H1 (cell line): ENCODE results near the gene MYF5. TPM values are rescaled to one million over a fixed set of nuclear protein-coding genes. Genes with fewer than 3 reads are reported as not detected.

Experiments
- CTCF ChIA-PET: fragments of 300-600 bp; sonication (Branson Sonifier 250); formaldehyde crosslinking; loops from one replicate; lab custom pipeline; 2021; ENCODE audit not compliant: partially characterized antibody; lab: Charles Lee
- POLR2A ChIA-PET: fragments of 300-600 bp; sonication (Branson Sonifier 250); formaldehyde crosslinking; loops from one replicate; lab custom pipeline; 2021; ENCODE audit warnings: inconsistent platforms; ENCODE audit not compliant: partially characterized antibody; lab: Charles Lee
- DNase-seq, 2 experiments: peaks; one replicate each; pipeline versions ENCODE4 v3.0.0 to v3.0.0-alpha.2; 2010 to 2022; ENCODE audit warnings: low spot score in 2 of 2, low read depth in 1 of 2, mixed read lengths in 1 of 2
- FAIRE-seq: peaks from 2 replicates; lab custom pipeline; 2011; peaks lifted over from hg19 to GRCh38; lab: Jason Lieb, UNC
- H2AFZ ChIP-seq: 2 replicates; pipeline ENCODE4 v1.8.1; 2012; ENCODE audit warnings: low read length, inconsistent platforms
- H2AK5ac ChIP-seq: 2 replicates; pipeline ENCODE4 v1.6.1; 2013; ENCODE audit warnings: low read depth, low read length
- H2BK120ac ChIP-seq: replicated peaks from 2 replicates; pipeline ENCODE3; 2013; ENCODE audit warnings: low read depth, low read length, inconsistent platforms
- H2BK12ac ChIP-seq: 2 replicates; pipeline ENCODE4 v1.6.1; 2013; ENCODE audit warnings: low read depth, low read length
- H2BK15ac ChIP-seq: 2 replicates; pipeline ENCODE4 v1.6.1; 2013; ENCODE audit warnings: low read length
- H2BK20ac ChIP-seq: 2 replicates; pipeline ENCODE4 v1.6.1; 2013; ENCODE audit warnings: low read length
- H2BK5ac ChIP-seq: 2 replicates; pipeline ENCODE4 v1.6.1; 2013; ENCODE audit warnings: low read depth, low read length
- H3K14ac ChIP-seq: 2 replicates; pipeline ENCODE4 v1.6.1; 2013; ENCODE audit warnings: inconsistent platforms; ENCODE audit not compliant: insufficient read length
- H3K18ac ChIP-seq: 2 replicates; pipeline ENCODE4 v1.6.1; 2013; ENCODE audit warnings: low read length; ENCODE audit errors: extremely low read depth
- H3K23ac ChIP-seq: 2 replicates; pipeline ENCODE4 v1.6.1; 2013; ENCODE audit warnings: inconsistent platforms; ENCODE audit not compliant: insufficient read length
- H3K23me2 ChIP-seq: 2 replicates; pipeline ENCODE4 v1.6.1; 2013; ENCODE audit warnings: low read depth, low read length
- H3K27ac ChIP-seq: 2 replicates; pipeline ENCODE4 v1.6.1; 2011; ENCODE audit warnings: low read depth, low read length, inconsistent platforms
- H3K27me3 ChIP-seq, 4 experiments: replicated peaks in 1 of 4; 1 replicate in 1 of 4; 2 replicates in 3 of 4; pipeline versions ENCODE4 v1.6.1 to v1.8.1; 2011 to 2013; ENCODE audit warnings: low read length in 3 of 4, mild to moderate bottlenecking in 3 of 4, inconsistent platforms in 2 of 4, mixed read lengths in 2 of 4, moderate library complexity in 1 of 4; ENCODE audit not compliant: control insufficient read depth in 3 of 4, insufficient read depth in 3 of 4; ENCODE audit errors: extremely low read depth in 1 of 4
- H3K36me3 ChIP-seq, 4 experiments: 2 replicates each; pipeline versions ENCODE4 v1.6.1 to v1.8.1; 2011 to 2013; ENCODE audit warnings: mild to moderate bottlenecking in 4 of 4, low read length in 3 of 4, moderate library complexity in 2 of 4, control low read depth in 1 of 4, inconsistent platforms in 1 of 4; ENCODE audit not compliant: insufficient read depth in 4 of 4, control insufficient read depth in 2 of 4
- H3K4ac ChIP-seq: replicated peaks from 2 replicates; pipeline ENCODE3; 2013; ENCODE audit warnings: low read length, low read depth, mixed read lengths, inconsistent platforms; ENCODE audit not compliant: insufficient read length
- H3K4me1 ChIP-seq, 4 experiments: replicated peaks in 1 of 4; 1 replicate in 1 of 4; 2 replicates in 3 of 4; pipeline versions ENCODE4 v1.6.1 to v1.8.1; 2011 to 2013; ENCODE audit warnings: low read length in 3 of 4, inconsistent platforms in 2 of 4, mixed read lengths in 1 of 4; ENCODE audit not compliant: insufficient read depth in 4 of 4, control insufficient read depth in 3 of 4
- H3K4me2 ChIP-seq, 2 experiments: 2 replicates each; pipeline versions ENCODE4 v1.6.1 to v1.8.1; 2011 to 2013; ENCODE audit warnings: low read depth in 2 of 2, low read length in 2 of 2, control low read depth in 1 of 2, inconsistent platforms in 1 of 2, mild to moderate bottlenecking in 1 of 2; ENCODE audit not compliant: insufficient read depth in 1 of 2
- H3K4me3 ChIP-seq, 4 experiments: fragments of 200-600, 300-600 bp in 1 of 4; sonication (generic), shearing (Covaris generic), sonication (Bioruptor Twin) in 1 of 4; 2 replicates each; pipeline versions ENCODE4 v1.5.1 to v1.8.1; 2011 to 2016; ENCODE audit warnings: low read length in 4 of 4, low read depth in 3 of 4, control low read depth in 2 of 4, inconsistent platforms in 2 of 4, mild to moderate bottlenecking in 2 of 4, mixed read lengths in 1 of 4, moderate library complexity in 1 of 4; ENCODE audit not compliant: insufficient read depth in 2 of 4; ENCODE audit errors: extremely low read depth in 1 of 4
- H3K56ac ChIP-seq: replicated peaks from 2 replicates; pipeline ENCODE3; 2013; ENCODE audit warnings: low read depth, mild to moderate bottlenecking, mixed read lengths, low read length, inconsistent platforms; ENCODE audit not compliant: insufficient read length
- H3K79me1 ChIP-seq: 2 replicates; pipeline ENCODE4 v1.6.1; 2013; ENCODE audit warnings: low read depth, low read length, control low read depth
- H3K79me2 ChIP-seq, 2 experiments: 2 replicates each; pipeline versions ENCODE4 v1.6.1 to v1.8.1; 2012 to 2013; ENCODE audit warnings: low read length in 2 of 2, mild to moderate bottlenecking in 2 of 2, inconsistent platforms in 1 of 2; ENCODE audit not compliant: insufficient read depth in 2 of 2, control insufficient read depth in 1 of 2
- H3K9ac ChIP-seq, 4 experiments: replicated peaks in 1 of 4; 1 replicate in 1 of 4; 2 replicates in 3 of 4; pipeline versions ENCODE4 v1.6.1 to v1.8.1; 2011 to 2013; ENCODE audit warnings: low read depth in 3 of 4, low read length in 3 of 4, control low read depth in 2 of 4, mild to moderate bottlenecking in 2 of 4, moderate library complexity in 2 of 4, inconsistent platforms in 1 of 4; ENCODE audit errors: extremely low read depth in 1 of 4
- H3K9me3 ChIP-seq, 2 experiments: 2 replicates each; pipeline versions ENCODE4 v1.6.1 to v1.8.1; 2012 to 2013; ENCODE audit warnings: mild to moderate bottlenecking in 2 of 2, moderate library complexity in 2 of 2, control low read depth in 1 of 2, inconsistent platforms in 1 of 2, low read depth in 1 of 2, low read length in 1 of 2, mixed read lengths in 1 of 2; ENCODE audit not compliant: insufficient read depth in 2 of 2
- H4K20me1 ChIP-seq, 2 experiments: replicated peaks in 1 of 2; 2 replicates each; pipeline versions ENCODE3 to v1.8.1; 2011 to 2013; ENCODE audit warnings: inconsistent platforms in 2 of 2, low read length in 2 of 2, mild to moderate bottlenecking in 1 of 2; ENCODE audit not compliant: insufficient read depth in 2 of 2, control insufficient read depth in 1 of 2
- H4K5ac ChIP-seq: 2 replicates; pipeline ENCODE4 v1.6.1; 2013; ENCODE audit warnings: low read length, low read depth, mixed read lengths, inconsistent platforms; ENCODE audit not compliant: insufficient read length
- H4K8ac ChIP-seq: 2 replicates; pipeline ENCODE4 v1.8.0; 2013; ENCODE audit warnings: mild to moderate bottlenecking, moderate library complexity, low read length, inconsistent platforms; ENCODE audit not compliant: insufficient read depth; ENCODE audit errors: extremely low read depth
- H4K91ac ChIP-seq: replicated peaks from 2 replicates; pipeline ENCODE3; 2013; ENCODE audit warnings: low read length, mixed read lengths, inconsistent platforms; ENCODE audit not compliant: insufficient read length
- BRCA1 ChIP-seq: IDR thresholded peaks from 2 replicates; pipeline ENCODE4 v1.6.1; 2012; ENCODE audit warnings: low read depth, low read length, improper control_type of control experiment
- CHD1 ChIP-seq: IDR thresholded peaks from 2 replicates; pipeline ENCODE4 v1.6.1; 2012; ENCODE audit warnings: low read depth, low read length, improper control_type of control experiment
- EGR1 ChIP-seq: IDR thresholded peaks from 2 replicates; pipeline ENCODE4 v1.6.1; 2011; ENCODE audit warnings: low read depth, low read length, borderline replicate concordance
- EP300 ChIP-seq, 2 experiments: IDR thresholded peaks; 1 replicate in 1 of 2; 2 replicates in 1 of 2; pipeline ENCODE4 v1.6.1; 2011 to 2012; ENCODE audit warnings: low read depth in 2 of 2, low read length in 2 of 2, mild to moderate bottlenecking in 2 of 2, borderline replicate concordance in 1 of 2, inconsistent platforms in 1 of 2, moderate library complexity in 1 of 2
- FOSL1 ChIP-seq: IDR thresholded peaks from 2 replicates; pipeline ENCODE4 v1.6.1; 2011; ENCODE audit warnings: mild to moderate bottlenecking, low read depth, low read length, moderate library complexity; ENCODE audit not compliant: insufficient read depth
- KDM4A ChIP-seq: IDR thresholded peaks from one replicate; pipeline ENCODE4 v1.7.1; 2012; ENCODE audit warnings: low read depth, mild to moderate bottlenecking, moderate library complexity, low read length, inconsistent platforms; ENCODE audit not compliant: severe bottlenecking
- MAFK ChIP-seq: IDR thresholded peaks from 2 replicates; pipeline ENCODE4 v1.6.1; 2012; ENCODE audit warnings: low read depth, mild to moderate bottlenecking, improper control_type of control experiment, low read length
- RBBP5 ChIP-seq: IDR thresholded peaks from 2 replicates; pipeline ENCODE4 v1.7.1; 2012; ENCODE audit warnings: low read depth, mild to moderate bottlenecking, inconsistent platforms, low read length, moderate library complexity, borderline replicate concordance
- SAP30 ChIP-seq: fragments of 300-600 bp; sonication (generic); IDR thresholded peaks from 2 replicates; pipeline ENCODE4 v1.7.1; 2012; ENCODE audit warnings: low read length, moderate library complexity, mild to moderate bottlenecking, inconsistent platforms; ENCODE audit not compliant: insufficient read depth, insufficient replicate concordance
- SRF ChIP-seq: IDR thresholded peaks from 2 replicates; pipeline ENCODE4 v1.6.1; 2011; ENCODE audit warnings: mild to moderate bottlenecking, low read depth, low read length, moderate library complexity
- TAF7 ChIP-seq: optimal IDR thresholded peaks from 2 replicates; pipeline ENCODE3; 2011; ENCODE audit warnings: low read depth, mild to moderate bottlenecking, inconsistent platforms, low read length, moderate library complexity, borderline replicate concordance
- TBP ChIP-seq: IDR thresholded peaks from 2 replicates; pipeline ENCODE4 v1.6.1; 2011; ENCODE audit warnings: low read depth, low read length, improper control_type of control experiment
- WGBS, 2 experiments: shearing (Covaris generic) in 1 of 2; methylation state at CpG; one replicate each; pipeline versions ENCODE4 v1.1.6 to v1.1.7; 2013 to 2015; ENCODE audit warnings: low lambda C conversion rate in 2 of 2, mixed read lengths in 2 of 2, inconsistent platforms in 1 of 2, low coverage in 1 of 2, missing lambda C conversion rate in 1 of 2; ENCODE audit not compliant: insufficient replicate concordance in 2 of 2, insufficient coverage in 1 of 2, insufficient read length in 1 of 2; ENCODE audit errors: extremely low coverage in 1 of 2, missing lambda C conversion rate in 1 of 2; 5-methylcytosine and 5-hydroxymethylcytosine counted together
- polyA plus RNA-seq, 7 experiments: library from polyadenylated mRNA; depleted of rRNA in 3 of 7; stranded (reverse) in 5 of 7; unstranded in 2 of 7; fragments of >200 nt in 5 of 7; fragments of 200-250 nt in 2 of 7; gene quantifications; 1 replicate in 5 of 7; 2 replicates in 1 of 7; 4 replicates in 1 of 7; pipeline versions ENCODE4 v1.2.1 to v1.2.3, GENCODE V29; 2011 to 2013; ENCODE audit warnings: missing spikeins in 2 of 7, mixed read lengths in 2 of 7
- total RNA-seq: library from RNA; stranded (reverse); fragmentation: NEBNext Ultra II Directional; extraction: Animal tissue kit (Norgen Biotek cat#: 25700); gene quantifications from 2 replicates; pipeline ENCODE4 v1.2.1, GENCODE V29; 2021

Gene MYF5
- total and polyA plus RNA-seq, 2 of the 8 experiments (the other 6 are each of a cell fraction or from before 2014, with no cell fraction given): 0.09 TPM; not detected in 1

DNA sequence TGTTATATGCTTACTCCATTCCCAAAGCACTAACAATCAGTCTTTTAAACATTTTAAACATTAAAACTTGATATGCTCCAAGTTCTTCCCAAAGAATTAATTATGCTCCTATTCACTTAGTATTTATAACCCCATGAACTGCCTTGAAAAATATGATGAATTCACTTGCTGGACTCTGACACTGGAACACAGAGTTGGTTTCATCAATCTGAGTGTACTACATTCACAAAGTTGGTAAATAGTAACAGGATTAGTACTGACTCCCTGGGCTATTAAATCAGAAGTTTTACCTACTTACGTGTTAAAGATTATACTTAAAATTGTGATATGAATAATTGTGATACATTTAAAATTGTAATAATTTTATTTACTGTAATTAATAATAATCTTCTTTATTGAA lies 26.6 kb upstream of the MYF5 start:
- Histone ChIP-seq H3K79me1 (no peaks in the 10 kb centered on the region), H4K91ac (no peak overlapping the region), H2AFZ (no peak overlapping the region), H3K23me2 (no peaks in the 10 kb centered on the region; the same call in 1 of the 2 replicates), H3K14ac (no peak overlapping the region), H4K5ac (no peak overlapping the region), H3K9me3 (no peaks in the 10 kb centered on the region), H3K4ac (no peak overlapping the region), H3K4me2 (no peak overlapping the region), H3K27me3 (no peaks in the 10 kb centered on the region), H2BK120ac (no peak overlapping the region), H3K9ac (no peak overlapping the region), H3K36me3 (no peaks in the 10 kb centered on the region), H3K27ac (no peak overlapping the region), H2BK20ac (no peak overlapping the region), H2BK5ac (no peak overlapping the region), H3K79me2 (no peaks in the 10 kb centered on the region), H3K4me1 (0 out of 7 replicates have a peak, but pooled peaks cover 0 to 2% (median 0%) of the 10 kb centered on the region in 4 experiments), H2BK15ac (no peak overlapping the region), H4K8ac (no peak overlapping the region), H3K23ac (no peak overlapping the region), H3K4me3 (no peak overlapping the region), H3K56ac (no peak overlapping the region), H4K20me1 (no peaks in the 10 kb centered on the region), H2AK5ac (no peak overlapping the region), H3K18ac (no peak overlapping the region), H2BK12ac (no peak overlapping the region)
- POLR2A ChIA-PET: no interaction called here
- no peak for TF ChIP-seq TBP
- no peak for TF ChIP-seq BRCA1
- TF ChIP-seq MAFK: no peak
- no peak for TF ChIP-seq SAP30
- TF ChIP-seq RBBP5: no peak
- TF ChIP-seq CHD1: no peak
- no peak for TF ChIP-seq EGR1
- no peak for TF ChIP-seq TAF7
- no peak for TF ChIP-seq EP300 (IDR thresholded peaks at IDR 0.05; ENCODE audit: borderline replicate concordance in 1 of 2, low read depth in 2 of 2, low read length in 2 of 2)
- TF ChIP-seq SRF: no peak
- TF ChIP-seq FOSL1: no peak
- no peak for TF ChIP-seq KDM4A
- DNase-seq: no peak
- CTCF ChIA-PET: no interaction called here
- WGBS, 2 experiments: 88% methylated on average over 1 of the region's 1 CpG; no CpG with 5 or more reads in 1 of the 2 experiments
- no peak for FAIRE-seq
